ENCODE data around the gene ROBO2. TPM values are rescaled to one million over a fixed set of nuclear protein-coding genes. Genes with fewer than 3 reads are reported as not detected.

Gene ROBO2
- total and polyA plus RNA-seq, 2 experiments from 2014 or later: 1.5 to 7.8 TPM

DNA sequence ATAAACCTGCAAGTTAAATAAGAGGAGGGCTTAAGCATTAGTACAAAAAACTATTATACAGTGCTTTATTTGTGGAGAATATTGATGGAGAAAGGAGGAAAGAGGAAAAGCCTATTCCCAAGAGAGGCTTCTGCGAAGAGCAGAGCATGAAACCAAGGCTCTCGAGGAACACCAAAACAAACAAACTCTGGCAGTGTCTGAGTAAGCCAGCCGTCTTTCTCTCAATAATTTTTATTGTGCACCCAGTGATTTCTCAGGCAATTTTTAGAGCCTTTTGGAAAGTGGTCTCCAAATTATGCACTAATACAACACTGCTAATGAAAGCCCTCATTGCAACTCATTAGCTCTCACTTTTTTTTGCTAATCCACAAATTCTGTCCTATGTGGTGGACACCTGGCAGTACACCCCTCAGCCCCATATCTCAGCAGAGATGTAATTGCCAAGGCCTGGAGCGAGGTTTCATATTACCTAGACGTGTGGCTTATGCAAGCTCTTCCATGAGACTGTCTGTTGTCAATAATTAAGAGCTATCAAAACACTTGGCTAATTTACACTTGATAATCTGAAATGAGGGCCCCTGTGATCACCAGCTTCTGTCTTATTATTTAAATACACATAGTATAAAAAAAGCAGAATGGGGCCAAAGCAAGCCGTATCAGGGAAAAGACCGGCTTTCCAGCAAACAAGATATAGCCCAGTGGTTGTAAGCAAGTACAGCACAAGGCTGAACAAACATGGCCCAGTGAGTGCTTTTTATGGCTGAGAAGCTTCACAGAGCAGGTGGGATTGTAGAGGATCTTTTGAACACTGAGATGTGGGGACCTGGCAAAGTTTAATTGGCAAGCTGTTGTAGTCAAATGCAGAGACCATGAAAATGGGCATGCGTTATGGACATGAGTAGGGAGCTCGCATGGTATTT, 216.9 kb downstream of the ROBO2 start:
- H4K20me1 ChIP-seq (replicated peaks; ENCODE audit: insufficient read depth): no peaks in the 10 kb centered on the region
- no peak overlapping the region for H2AFZ ChIP-seq
- H3F3A ChIP-seq (replicated peaks; ENCODE audit: low read depth): no peaks in the 10 kb centered on the region
- H3K36me3 Mint-ChIP-seq (ENCODE audit: low read depth): no peaks in the 10 kb centered on the region
- H3K27me3 Mint-ChIP-seq (ENCODE audit: insufficient read depth, low read depth, poor library complexity): no peaks in the 10 kb centered on the region
- H3K27ac ChIP-seq (ENCODE audit: low read depth): no peak overlapping the region
- no peak overlapping the region; the same call in 1 of the 2 replicates for H3K27ac Mint-ChIP-seq
- no peaks in the 10 kb centered on the region for H3K4me1 ChIP-seq (ENCODE audit: insufficient read depth)
- no peak for DNase-seq (ENCODE audit: low spot score)
- TF ChIP-seq STAT1 (IDR thresholded peaks at IDR 0.05; ENCODE audit: unreplicated experiment): no peak
- TF ChIP-seq, protein P1, sequence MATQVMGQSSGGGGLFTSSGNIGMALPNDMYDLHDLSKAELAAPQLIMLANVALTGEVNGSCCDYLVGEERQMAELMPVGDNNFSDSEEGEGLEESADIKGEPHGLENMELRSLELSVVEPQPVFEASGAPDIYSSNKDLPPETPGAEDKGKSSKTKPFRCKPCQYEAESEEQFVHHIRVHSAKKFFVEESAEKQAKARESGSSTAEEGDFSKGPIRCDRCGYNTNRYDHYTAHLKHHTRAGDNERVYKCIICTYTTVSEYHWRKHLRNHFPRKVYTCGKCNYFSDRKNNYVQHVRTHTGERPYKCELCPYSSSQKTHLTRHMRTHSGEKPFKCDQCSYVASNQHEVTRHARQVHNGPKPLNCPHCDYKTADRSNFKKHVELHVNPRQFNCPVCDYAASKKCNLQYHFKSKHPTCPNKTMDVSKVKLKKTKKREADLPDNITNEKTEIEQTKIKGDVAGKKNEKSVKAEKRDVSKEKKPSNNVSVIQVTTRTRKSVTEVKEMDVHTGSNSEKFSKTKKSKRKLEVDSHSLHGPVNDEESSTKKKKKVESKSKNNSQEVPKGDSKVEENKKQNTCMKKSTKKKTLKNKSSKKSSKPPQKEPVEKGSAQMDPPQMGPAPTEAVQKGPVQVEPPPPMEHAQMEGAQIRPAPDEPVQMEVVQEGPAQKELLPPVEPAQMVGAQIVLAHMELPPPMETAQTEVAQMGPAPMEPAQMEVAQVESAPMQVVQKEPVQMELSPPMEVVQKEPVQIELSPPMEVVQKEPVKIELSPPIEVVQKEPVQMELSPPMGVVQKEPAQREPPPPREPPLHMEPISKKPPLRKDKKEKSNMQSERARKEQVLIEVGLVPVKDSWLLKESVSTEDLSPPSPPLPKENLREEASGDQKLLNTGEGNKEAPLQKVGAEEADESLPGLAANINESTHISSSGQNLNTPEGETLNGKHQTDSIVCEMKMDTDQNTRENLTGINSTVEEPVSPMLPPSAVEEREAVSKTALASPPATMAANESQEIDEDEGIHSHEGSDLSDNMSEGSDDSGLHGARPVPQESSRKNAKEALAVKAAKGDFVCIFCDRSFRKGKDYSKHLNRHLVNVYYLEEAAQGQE (IDR thresholded peaks at IDR 0.05; ENCODE audit: unreplicated experiment): no peak
- TF ChIP-seq EZH2phosphoT487 (IDR thresholded peaks at IDR 0.05; ENCODE audit: unreplicated experiment): no peak
- TF ChIP-seq, protein P2, sequence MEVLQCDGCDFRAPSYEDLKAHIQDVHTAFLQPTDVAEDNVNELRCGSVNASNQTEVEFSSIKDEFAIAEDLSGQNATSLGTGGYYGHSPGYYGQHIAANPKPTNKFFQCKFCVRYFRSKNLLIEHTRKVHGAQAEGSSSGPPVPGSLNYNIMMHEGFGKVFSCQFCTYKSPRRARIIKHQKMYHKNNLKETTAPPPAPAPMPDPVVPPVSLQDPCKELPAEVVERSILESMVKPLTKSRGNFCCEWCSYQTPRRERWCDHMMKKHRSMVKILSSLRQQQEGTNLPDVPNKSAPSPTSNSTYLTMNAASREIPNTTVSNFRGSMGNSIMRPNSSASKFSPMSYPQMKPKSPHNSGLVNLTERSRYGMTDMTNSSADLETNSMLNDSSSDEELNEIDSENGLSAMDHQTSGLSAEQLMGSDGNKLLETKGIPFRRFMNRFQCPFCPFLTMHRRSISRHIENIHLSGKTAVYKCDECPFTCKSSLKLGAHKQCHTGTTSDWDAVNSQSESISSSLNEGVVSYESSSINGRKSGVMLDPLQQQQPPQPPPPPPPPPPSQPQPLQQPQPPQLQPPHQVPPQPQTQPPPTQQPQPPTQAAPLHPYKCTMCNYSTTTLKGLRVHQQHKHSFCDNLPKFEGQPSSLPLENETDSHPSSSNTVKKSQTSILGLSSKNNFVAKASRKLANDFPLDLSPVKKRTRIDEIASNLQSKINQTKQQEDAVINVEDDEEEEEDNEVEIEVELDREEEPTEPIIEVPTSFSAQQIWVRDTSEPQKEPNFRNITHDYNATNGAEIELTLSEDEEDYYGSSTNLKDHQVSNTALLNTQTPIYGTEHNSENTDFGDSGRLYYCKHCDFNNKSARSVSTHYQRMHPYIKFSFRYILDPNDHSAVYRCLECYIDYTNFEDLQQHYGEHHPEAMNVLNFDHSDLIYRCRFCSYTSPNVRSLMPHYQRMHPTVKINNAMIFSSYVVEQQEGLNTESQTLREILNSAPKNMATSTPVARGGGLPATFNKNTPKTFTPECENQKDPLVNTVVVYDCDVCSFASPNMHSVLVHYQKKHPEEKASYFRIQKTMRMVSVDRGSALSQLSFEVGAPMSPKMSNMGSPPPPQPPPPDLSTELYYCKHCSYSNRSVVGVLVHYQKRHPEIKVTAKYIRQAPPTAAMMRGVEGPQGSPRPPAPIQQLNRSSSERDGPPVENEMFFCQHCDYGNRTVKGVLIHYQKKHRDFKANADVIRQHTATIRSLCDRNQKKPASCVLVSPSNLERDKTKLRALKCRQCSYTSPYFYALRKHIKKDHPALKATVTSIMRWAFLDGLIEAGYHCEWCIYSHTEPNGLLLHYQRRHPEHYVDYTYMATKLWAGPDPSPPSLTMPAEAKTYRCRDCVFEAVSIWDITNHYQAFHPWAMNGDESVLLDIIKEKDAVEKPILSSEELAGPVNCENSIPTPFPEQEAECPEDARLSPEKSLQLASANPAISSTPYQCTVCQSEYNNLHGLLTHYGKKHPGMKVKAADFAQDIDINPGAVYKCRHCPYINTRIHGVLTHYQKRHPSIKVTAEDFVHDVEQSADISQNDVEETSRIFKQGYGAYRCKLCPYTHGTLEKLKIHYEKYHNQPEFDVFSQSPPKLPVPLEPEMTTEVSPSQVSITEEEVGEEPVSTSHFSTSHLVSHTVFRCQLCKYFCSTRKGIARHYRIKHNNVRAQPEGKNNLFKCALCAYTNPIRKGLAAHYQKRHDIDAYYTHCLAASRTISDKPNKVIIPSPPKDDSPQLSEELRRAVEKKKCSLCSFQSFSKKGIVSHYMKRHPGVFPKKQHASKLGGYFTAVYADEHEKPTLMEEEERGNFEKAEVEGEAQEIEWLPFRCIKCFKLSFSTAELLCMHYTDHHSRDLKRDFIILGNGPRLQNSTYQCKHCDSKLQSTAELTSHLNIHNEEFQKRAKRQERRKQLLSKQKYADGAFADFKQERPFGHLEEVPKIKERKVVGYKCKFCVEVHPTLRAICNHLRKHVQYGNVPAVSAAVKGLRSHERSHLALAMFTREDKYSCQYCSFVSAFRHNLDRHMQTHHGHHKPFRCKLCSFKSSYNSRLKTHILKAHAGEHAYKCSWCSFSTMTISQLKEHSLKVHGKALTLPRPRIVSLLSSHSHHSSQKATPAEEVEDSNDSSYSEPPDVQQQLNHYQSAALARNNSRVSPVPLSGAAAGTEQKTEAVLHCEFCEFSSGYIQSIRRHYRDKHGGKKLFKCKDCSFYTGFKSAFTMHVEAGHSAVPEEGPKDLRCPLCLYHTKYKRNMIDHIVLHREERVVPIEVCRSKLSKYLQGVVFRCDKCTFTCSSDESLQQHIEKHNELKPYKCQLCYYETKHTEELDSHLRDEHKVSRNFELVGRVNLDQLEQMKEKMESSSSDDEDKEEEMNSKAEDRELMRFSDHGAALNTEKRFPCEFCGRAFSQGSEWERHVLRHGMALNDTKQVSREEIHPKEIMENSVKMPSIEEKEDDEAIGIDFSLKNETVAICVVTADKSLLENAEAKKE (CRISPR knock-in tag; IDR thresholded peaks at IDR 0.05): no peak
- TF ChIP-seq NANOG (IDR thresholded peaks at IDR 0.05; ENCODE audit: borderline replicate concordance): no peak
- TF ChIP-seq, protein P3, sequence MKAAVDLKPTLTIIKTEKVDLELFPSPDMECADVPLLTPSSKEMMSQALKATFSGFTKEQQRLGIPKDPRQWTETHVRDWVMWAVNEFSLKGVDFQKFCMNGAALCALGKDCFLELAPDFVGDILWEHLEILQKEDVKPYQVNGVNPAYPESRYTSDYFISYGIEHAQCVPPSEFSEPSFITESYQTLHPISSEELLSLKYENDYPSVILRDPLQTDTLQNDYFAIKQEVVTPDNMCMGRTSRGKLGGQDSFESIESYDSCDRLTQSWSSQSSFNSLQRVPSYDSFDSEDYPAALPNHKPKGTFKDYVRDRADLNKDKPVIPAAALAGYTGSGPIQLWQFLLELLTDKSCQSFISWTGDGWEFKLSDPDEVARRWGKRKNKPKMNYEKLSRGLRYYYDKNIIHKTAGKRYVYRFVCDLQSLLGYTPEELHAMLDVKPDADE (IDR thresholded peaks at IDR 0.05): no peak
- TF ChIP-seq CREB1 (CRISPR knock-in tag; IDR thresholded peaks at IDR 0.05; ENCODE audit: low read depth): no peak
- TF ChIP-seq JUNB (IDR thresholded peaks at IDR 0.05; ENCODE audit: unreplicated experiment): no peak
- TF ChIP-seq ZNF331 (CRISPR knock-in tag; IDR thresholded peaks at IDR 0.05; ENCODE audit: low read depth): no peak
- TF ChIP-seq ZNF114 (CRISPR knock-in tag; IDR thresholded peaks at IDR 0.05): no peak
- TF ChIP-seq POLR2AphosphoS5 (IDR thresholded peaks at IDR 0.05; ENCODE audit: low read depth): no peak
- TF ChIP-seq, protein P4, sequence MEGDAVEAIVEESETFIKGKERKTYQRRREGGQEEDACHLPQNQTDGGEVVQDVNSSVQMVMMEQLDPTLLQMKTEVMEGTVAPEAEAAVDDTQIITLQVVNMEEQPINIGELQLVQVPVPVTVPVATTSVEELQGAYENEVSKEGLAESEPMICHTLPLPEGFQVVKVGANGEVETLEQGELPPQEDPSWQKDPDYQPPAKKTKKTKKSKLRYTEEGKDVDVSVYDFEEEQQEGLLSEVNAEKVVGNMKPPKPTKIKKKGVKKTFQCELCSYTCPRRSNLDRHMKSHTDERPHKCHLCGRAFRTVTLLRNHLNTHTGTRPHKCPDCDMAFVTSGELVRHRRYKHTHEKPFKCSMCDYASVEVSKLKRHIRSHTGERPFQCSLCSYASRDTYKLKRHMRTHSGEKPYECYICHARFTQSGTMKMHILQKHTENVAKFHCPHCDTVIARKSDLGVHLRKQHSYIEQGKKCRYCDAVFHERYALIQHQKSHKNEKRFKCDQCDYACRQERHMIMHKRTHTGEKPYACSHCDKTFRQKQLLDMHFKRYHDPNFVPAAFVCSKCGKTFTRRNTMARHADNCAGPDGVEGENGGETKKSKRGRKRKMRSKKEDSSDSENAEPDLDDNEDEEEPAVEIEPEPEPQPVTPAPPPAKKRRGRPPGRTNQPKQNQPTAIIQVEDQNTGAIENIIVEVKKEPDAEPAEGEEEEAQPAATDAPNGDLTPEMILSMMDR (conservative IDR thresholded peaks at IDR 0.05; ENCODE audit: low read depth in 2 of 2): no peak
- no peak for TF ChIP-seq EZH2 (IDR thresholded peaks at IDR 0.05; ENCODE audit: low read depth, unreplicated experiment)
- no peaks in the 10 kb centered on the region; the same call in 2 of the 3 replicates for H3K9me3 Mint-ChIP-seq
- no peak overlapping the region for H3K4me3 ChIP-seq
- H3K4me3 Mint-ChIP-seq: no peak overlapping the region
- H3K4me2 ChIP-seq: no peak overlapping the region
- no peaks in the 10 kb centered on the region for H3K36me3 ChIP-seq (ENCODE audit: insufficient read depth)
- peaks cover 8% of the 10 kb centered on the region for H3K4me1 Mint-ChIP-seq
- H3K27me3 ChIP-seq (ENCODE audit: insufficient read depth): no peaks in the 10 kb centered on the region
- H3K79me2 ChIP-seq (replicated peaks; ENCODE audit: insufficient read depth): no peaks in the 10 kb centered on the region
- H3K9me2 ChIP-seq (ENCODE audit: insufficient read depth): no peaks in the 10 kb centered on the region
- ATAC-seq: no peak
